ENCODE results near the gene DPEP3.

Gene DPEP3

GRCh38 chr16:67957622-67958021 is 22.7 kb downstream of the DPEP3 start:
- H2AFZ ChIP-seq (ENCODE audit: low read length) = no peak overlapping the region
- H3K9me3 ChIP-seq (ENCODE audit: low read length) = no peaks in the 10 kb centered on the region
- H3K27ac ChIP-seq (ENCODE audit: low read depth, low read length, poor library complexity, severe bottlenecking) = no peak overlapping the region
- no peaks in the 10 kb centered on the region for H4K20me1 ChIP-seq (ENCODE audit: insufficient read depth, low read length)
- no peak overlapping the region for H3K4me2 ChIP-seq (ENCODE audit: low read length)
- no peaks in the 10 kb centered on the region for H3K79me2 ChIP-seq (ENCODE audit: insufficient read depth, low read length)
- no peak overlapping the region for H3K4me3 ChIP-seq (ENCODE audit: low read depth, low read length, poor library complexity, severe bottlenecking)
- H3K27me3 ChIP-seq (ENCODE audit: insufficient read depth, low read length) = no peaks in the 10 kb centered on the region
- no peaks in the 10 kb centered on the region for H3K4me1 ChIP-seq (ENCODE audit: insufficient read depth, low read length, severe bottlenecking)
- H3K36me3 ChIP-seq (ENCODE audit: insufficient read depth, low read length) = peaks cover 11% of the 10 kb centered on the region; the same call in 1 of the 2 replicates
- TF ChIP-seq EZH2 (IDR thresholded peaks at IDR 0.05; ENCODE audit: borderline replicate concordance, low read length) (no peak), CTCF (IDR thresholded peaks at IDR 0.05; ENCODE audit: low read length) (no peak)
- H3F3A ChIP-seq (ENCODE audit: insufficient read depth, low read length) = no peaks in the 10 kb centered on the region
- H3K9ac ChIP-seq (ENCODE audit: low read length) = no peak overlapping the region
- H3K9me2 ChIP-seq (ENCODE audit: low read depth, low read length) = no peaks in the 10 kb centered on the region

GRCh38 chr16:67954421-67955196 is 25.7 kb downstream of the DPEP3 start:
- H2AFZ ChIP-seq (ENCODE audit: low read length) = no peak overlapping the region
- H3K9ac ChIP-seq (ENCODE audit: low read length) = no peak overlapping the region
- no peak overlapping the region for H3K27ac ChIP-seq (ENCODE audit: low read depth, low read length, poor library complexity, severe bottlenecking)
- TF ChIP-seq CTCF (IDR thresholded peaks at IDR 0.05; ENCODE audit: low read length) (no peak), EZH2 (IDR thresholded peaks at IDR 0.05; ENCODE audit: borderline replicate concordance, low read length) (no peak)
- no peaks in the 10 kb centered on the region for H3K27me3 ChIP-seq (ENCODE audit: insufficient read depth, low read length)
- H4K20me1 ChIP-seq (ENCODE audit: insufficient read depth, low read length) = no peaks in the 10 kb centered on the region
- H3K9me3 ChIP-seq (ENCODE audit: low read length) = no peaks in the 10 kb centered on the region
- no peaks in the 10 kb centered on the region for H3F3A ChIP-seq (ENCODE audit: insufficient read depth, low read length)
- H3K4me1 ChIP-seq (ENCODE audit: insufficient read depth, low read length, severe bottlenecking) = no peaks in the 10 kb centered on the region
- H3K9me2 ChIP-seq (ENCODE audit: low read depth, low read length) = no peaks in the 10 kb centered on the region
- H3K79me2 ChIP-seq (ENCODE audit: insufficient read depth, low read length) = no peaks in the 10 kb centered on the region
- H3K4me3 ChIP-seq (ENCODE audit: low read depth, low read length, poor library complexity, severe bottlenecking) = no peak overlapping the region
- no peak overlapping the region for H3K4me2 ChIP-seq (ENCODE audit: low read length)
- peaks cover 12% of the 10 kb centered on the region; the same call in 1 of the 2 replicates for H3K36me3 ChIP-seq (ENCODE audit: insufficient read depth, low read length)

GRCh38 chr16:67953641-67954375 is 26.5 kb downstream of the DPEP3 start:
- H3F3A ChIP-seq (ENCODE audit: insufficient read depth, low read length) = no peaks in the 10 kb centered on the region
- no peak overlapping the region for H3K4me2 ChIP-seq (ENCODE audit: low read length)
- no peak for TF ChIP-seq EZH2 (IDR thresholded peaks at IDR 0.05; ENCODE audit: borderline replicate concordance, low read length)
- no peak for TF ChIP-seq CTCF (IDR thresholded peaks at IDR 0.05; ENCODE audit: low read length)
- no peak overlapping the region for H3K4me3 ChIP-seq (ENCODE audit: low read depth, low read length, poor library complexity, severe bottlenecking)
- no peaks in the 10 kb centered on the region for H3K27me3 ChIP-seq (ENCODE audit: insufficient read depth, low read length)
- no peak overlapping the region for H3K9ac ChIP-seq (ENCODE audit: low read length)
- no peaks in the 10 kb centered on the region for H3K4me1 ChIP-seq (ENCODE audit: insufficient read depth, low read length, severe bottlenecking)
- H3K36me3 ChIP-seq (ENCODE audit: insufficient read depth, low read length) = peaks cover 12% of the 10 kb centered on the region; the same call in 1 of the 2 replicates
- H3K9me3 ChIP-seq (ENCODE audit: low read length) = no peaks in the 10 kb centered on the region
- no peaks in the 10 kb centered on the region for H4K20me1 ChIP-seq (ENCODE audit: insufficient read depth, low read length)
- H2AFZ ChIP-seq (ENCODE audit: low read length) = no peak overlapping the region
- no peaks in the 10 kb centered on the region for H3K79me2 ChIP-seq (ENCODE audit: insufficient read depth, low read length)
- H3K9me2 ChIP-seq (ENCODE audit: low read depth, low read length) = no peaks in the 10 kb centered on the region
- no peak overlapping the region for H3K27ac ChIP-seq (ENCODE audit: low read depth, low read length, poor library complexity, severe bottlenecking)

All from OCI-LY1 (cell line).